GM12878 (cell line): ENCODE results near the gene IMMP2L. TPM values are rescaled to one million over a fixed set of nuclear protein-coding genes. Genes with fewer than 3 reads are reported as not detected.

Experiments used
- ATAC-seq: fragments of 200-7000 bp; cut with Tn5 transposase; 3 replicates; pipeline ENCODE4 v1.9.1; 2020; ENCODE audit warnings: mild to moderate bottlenecking, moderate library complexity
- BruUV-seq: library from RNA; stranded (reverse); fragments of 400-500 nt; replicated peaks from 2 replicates; lab custom pipeline; 2021; lab: Mats Ljungman, UMichigan
- CTCF ChIA-PET: fragments of 300-600 bp; sonication (Branson Sonifier 250); formaldehyde crosslinking; extraction: SDS; loops from one replicate; lab custom pipeline; 2021; ENCODE audit warnings: inconsistent platforms; lab: Yijun Ruan, JAX
- POLR2A ChIA-PET: fragments of 350-600 bp; formaldehyde crosslinking; extraction: SDS; loops from one replicate; lab custom pipeline; 2021; ENCODE audit warnings: inconsistent platforms; lab: Charles Lee
- RAD21 ChIA-PET: fragments of 300-600 bp; sonication (Branson Sonifier 250); formaldehyde crosslinking; loops from one replicate; lab custom pipeline; 2023; ENCODE audit warnings: antibody characterized with exemption; ENCODE audit not compliant: unreplicated experiment; lab: Charles Lee
- SMC1A ChIA-PET: fragments of 300-600 bp; sonication (Branson Sonifier 250); formaldehyde crosslinking; loops from one replicate; lab custom pipeline; 2023; ENCODE audit not compliant: unreplicated experiment, uncharacterized antibody; lab: Charles Lee
- DNase-seq: peaks from one replicate; pipeline ENCODE4 v3.0.0-alpha.2; 2011; ENCODE audit warnings: low read depth, low spot score
- FAIRE-seq: peaks from 3 replicates; lab custom pipeline; 2011; peaks lifted over from hg19 to GRCh38; lab: Jason Lieb, UNC
- H2AFZ ChIP-seq: 2 replicates; pipeline ENCODE4 v1.6.0; 2011; ENCODE audit warnings: low read depth, low read length, control low read depth; ENCODE audit not compliant: control insufficient read depth
- H3K27ac ChIP-seq: 2 replicates; pipeline ENCODE4 v1.5.1; 2011; ENCODE audit warnings: control low read depth; ENCODE audit not compliant: control insufficient read depth, insufficient read depth
- H3K27me3 ChIP-seq, 2 experiments: replicated peaks in 1 of 2; 2 replicates each; pipeline versions ENCODE4 v1.6.0 to v1.6.1; 2011; ENCODE audit warnings: low read length in 1 of 2; ENCODE audit not compliant: control insufficient read depth in 2 of 2, insufficient read depth in 2 of 2
- H3K36me3 ChIP-seq, 2 experiments: 2 replicates each; pipeline ENCODE4 v1.5.1; 2011; ENCODE audit warnings: low read length in 1 of 2; ENCODE audit not compliant: control insufficient read depth in 2 of 2, insufficient read depth in 2 of 2
- H3K4me1 ChIP-seq: 2 replicates; pipeline ENCODE4 v1.6.1; 2011; ENCODE audit warnings: mild to moderate bottlenecking, low read length, moderate library complexity, mixed read lengths; ENCODE audit not compliant: control insufficient read depth, insufficient read depth
- H3K4me2 ChIP-seq: 2 replicates; pipeline ENCODE4 v1.6.0; 2011; ENCODE audit warnings: control low read depth; ENCODE audit not compliant: control insufficient read depth, insufficient read depth
- H3K4me3 ChIP-seq: fragments of 200-600 bp; sonication (generic); 2 replicates; pipeline ENCODE4 v1.5.1; 2016
- H3K79me2 ChIP-seq: 2 replicates; pipeline ENCODE4 v1.6.0; 2011; ENCODE audit warnings: low read length; ENCODE audit not compliant: control insufficient read depth, insufficient read depth
- H3K9ac ChIP-seq: 2 replicates; pipeline ENCODE4 v1.8.0; 2011; ENCODE audit warnings: low read length, control low read depth, mixed read lengths; ENCODE audit not compliant: control insufficient read depth, insufficient read depth
- H3K9me3 ChIP-seq: replicated peaks from 3 replicates; pipeline ENCODE4 v1.5.1; 2011; ENCODE audit warnings: mild to moderate bottlenecking, low read length; ENCODE audit not compliant: control insufficient read depth, insufficient read depth
- H4K20me1 ChIP-seq: 2 replicates; pipeline ENCODE4 v1.6.0; 2011; ENCODE audit not compliant: control insufficient read depth, insufficient read depth
- BCL11A ChIP-seq: IDR thresholded peaks from 2 replicates; pipeline ENCODE4 v1.6.1; 2011; ENCODE audit warnings: low read depth, low read length
- EGR1 ChIP-seq, 2 experiments: IDR thresholded peaks; 1 replicate in 1 of 2; 2 replicates in 1 of 2; pipeline ENCODE4 v1.6.1; 2011 to 2012; ENCODE audit warnings: low read depth in 2 of 2, low read length in 2 of 2, borderline replicate concordance in 1 of 2, mild to moderate bottlenecking in 1 of 2, moderate library complexity in 1 of 2
- ETV6 ChIP-seq, 2 experiments: fragments of 450-650 bp in 1 of 2; IDR thresholded peaks in 1 of 2; conservative IDR thresholded peaks in 1 of 2; 2 replicates each; pipeline ENCODE4 v1.6.1; 2014; ENCODE audit warnings: antibody characterized with exemption in 1 of 2, borderline replicate concordance in 1 of 2, low read depth in 1 of 2, mild to moderate bottlenecking in 1 of 2, moderate library complexity in 1 of 2
- FOS ChIP-seq: IDR thresholded peaks from 3 replicates; pipeline ENCODE4 v1.6.1; 2011; ENCODE audit warnings: borderline replicate concordance; ENCODE audit not compliant: insufficient read length; ENCODE audit errors: extremely low read depth
- HCFC1 ChIP-seq: fragments of 150-350 bp; IDR thresholded peaks from 2 replicates; pipeline ENCODE4 v1.6.1; 2014; ENCODE audit warnings: low read length
- HDGF ChIP-seq: fragments of 450-650 bp; IDR thresholded peaks from 2 replicates; pipeline ENCODE4 v1.6.1; 2016; ENCODE audit warnings: antibody characterized with exemption
- HSF1 ChIP-seq: fragments of 150-350 bp; IDR thresholded peaks from 2 replicates; pipeline ENCODE4 v1.6.1; 2014; ENCODE audit warnings: mild to moderate bottlenecking, low read depth, low read length
- IRF5 ChIP-seq: fragments of 450-650 bp; IDR thresholded peaks from 2 replicates; pipeline ENCODE4 v1.6.1; 2017; ENCODE audit warnings: borderline replicate concordance
- KDM1A ChIP-seq: fragments of 200-600 bp; sonication (generic); IDR thresholded peaks from 2 replicates; pipeline ENCODE4 v1.6.1; 2016; ENCODE audit warnings: borderline replicate concordance
- MAX ChIP-seq: IDR thresholded peaks from 2 replicates; pipeline ENCODE4 v1.6.1; 2012; ENCODE audit warnings: low read depth, low read length, improper control_type of control experiment
- MTA3 ChIP-seq: IDR thresholded peaks from 2 replicates; pipeline ENCODE4 v1.6.1; 2012; ENCODE audit warnings: low read length, inconsistent platforms, borderline replicate concordance
- NFYB ChIP-seq: IDR thresholded peaks from 2 replicates; pipeline ENCODE4 v1.6.1; 2011; ENCODE audit warnings: low read depth, mild to moderate bottlenecking, low read length, improper control_type of control experiment, moderate library complexity; ENCODE audit not compliant: insufficient read depth
- NR2C1 ChIP-seq: fragments of 450-650 bp; IDR thresholded peaks from 2 replicates; pipeline ENCODE4 v1.6.1; 2017; ENCODE audit warnings: antibody characterized with exemption, mild to moderate bottlenecking, moderate library complexity
- NR2F1 ChIP-seq: fragments of 450-650 bp; conservative IDR thresholded peaks from 2 replicates; pipeline ENCODE4 v1.6.1; 2017; ENCODE audit warnings: mild to moderate bottlenecking
- PAX5 ChIP-seq: IDR thresholded peaks from 2 replicates; pipeline ENCODE4 v1.6.1; 2011; ENCODE audit warnings: low read depth, low read length, borderline replicate concordance
- ZBED1 ChIP-seq: IDR thresholded peaks from 2 replicates; pipeline ENCODE4 v1.6.1; 2016; ENCODE audit warnings: borderline replicate concordance
- ZBTB11 ChIP-seq: fragments of 450-650 bp; formaldehyde crosslinking; IDR thresholded peaks from 2 replicates; pipeline ENCODE4 v1.5.0; 2022; ENCODE audit warnings: mild to moderate bottlenecking, missing genetic modification characterization
- WGBS: methylation state at CpG from one replicate; pipeline ENCODE4 v1.1.6; 2016; ENCODE audit warnings: low lambda C conversion rate; ENCODE audit not compliant: insufficient replicate concordance, insufficient coverage; ENCODE audit errors: missing lambda C conversion rate; 5-methylcytosine and 5-hydroxymethylcytosine counted together
- in situ Hi-C: fragments of 300-500 bp; cut with MboI; formaldehyde crosslinking; loops from 9 replicates; pipeline ENCODE4 v1.14.3; 2018; ENCODE audit warnings: mixed read lengths
- intact Hi-C: fragments of 100-400 bp; cut with micrococcal nuclease; formaldehyde crosslinking; loops from one replicate; pipeline ENCODE4 v1.14.2; 2022; ENCODE audit not compliant: unreplicated experiment
- polyA plus RNA-seq, 11 experiments: library from polyadenylated mRNA; depleted of rRNA in 4 of 11; unstranded in 6 of 11; stranded (reverse) in 5 of 11; fragments of >200 nt; fragmentation: Nextera tagmentation in 4 of 11; fragmentation: Illumina TruSeq in 1 of 11; extraction: Ambion mirVana in 4 of 11; extraction: Trizol in 1 of 11; gene quantifications; 1 replicate in 1 of 11; 2 replicates in 10 of 11; pipeline versions ENCODE4 v1.2.1 to v1.2.3, GENCODE V29; 2011 to 2016; ENCODE audit warnings: inconsistent platforms in 2 of 11, missing spikeins in 2 of 11, low read depth in 1 of 11
- total RNA-seq, 4 experiments: library from RNA; depleted of rRNA in 3 of 4; stranded (reverse); fragments of >200 nt in 3 of 4; fragmentation: Illumina TruSeq in 1 of 4; extraction: Trizol in 1 of 4; gene quantifications; 2 replicates each; pipeline versions ENCODE4 v1.2.1 to v1.2.3, GENCODE V29; 2013 to 2021

IMMP2L gene
- total and polyA plus RNA-seq, 10 of the 15 experiments (the other 5 are each of a cell fraction or from before 2014, with no cell fraction given) = 12.6 to 46.3 (median 19.6) TPM

GRCh38 chr7:110881721-110882120 is 680.6 kb downstream of the IMMP2L start:
- H3K27ac ChIP-seq = no peak overlapping the region
- H3K27me3 ChIP-seq = no peaks in the 10 kb centered on the region
- RAD21 ChIA-PET = no interaction called here
- no peaks in the 10 kb centered on the region for H3K9me3 ChIP-seq
- ATAC-seq = no peak
- H3K4me3 ChIP-seq = no peak overlapping the region
- H4K20me1 ChIP-seq = no peaks in the 10 kb centered on the region
- no peaks in the 10 kb centered on the region for H3K4me1 ChIP-seq
- H3K36me3 ChIP-seq = no peaks in the 10 kb centered on the region
- H3K4me2 ChIP-seq = no peak overlapping the region
- intact Hi-C loops = no loop called here
- WGBS = 19% methylated on average over 2 of the region's 2 CpGs
- in situ Hi-C loops = no loop called here
- no peak for FAIRE-seq
- H2AFZ ChIP-seq = no peak overlapping the region
- no peak for DNase-seq
- TF ChIP-seq HCFC1 (no peak), ETV6 (conservative IDR thresholded peaks at IDR 0.05 in 1 of 2, IDR thresholded peaks at IDR 0.05 in 1 of 2; ENCODE audit: borderline replicate concordance in 1 of 2, low read depth in 1 of 2) (no peak), ZBED1 (no peak), HDGF (no peak), KDM1A (no peak), NR2C1 (no peak), MTA3 (no peak), PAX5 (no peak), ZBTB11 (CRISPR knock-in tag) (no peak), NFYB (no peak), MAX (no peak), EGR1 (IDR thresholded peaks at IDR 0.05; ENCODE audit: borderline replicate concordance in 1 of 2, low read depth in 2 of 2, low read length in 2 of 2) (no peak), NR2F1 (no peak), FOS (no peak), HSF1 (no peak), IRF5 (no peak), BCL11A (no peak)
- POLR2A ChIA-PET = interaction anchor here (0.6 kb wide), 1 partner anchor 385 kb away, joined by 3 read pairs; no protein-coding TSS in a partner anchor
- CTCF ChIA-PET = no interaction called here
- H3K79me2 ChIP-seq = no peaks in the 10 kb centered on the region
- no TSS peak for BruUV-seq
- SMC1A ChIA-PET = no interaction called here
- no peak overlapping the region for H3K9ac ChIP-seq
